HepG2 (cell line): Measurements from ENCODE around the gene CSE1L. TPM values are rescaled to one million over a fixed set of nuclear protein-coding genes. Genes with fewer than 3 reads are reported as not detected.
A peak's percentile ranks its signal among the peaks of the same experiment; 100 is the strongest.

Source experiments
- DNMT3B ChIP-seq: conservative IDR thresholded peaks from 2 replicates; pipeline ENCODE4 v1.6.1; 2016; ENCODE audit warnings: missing biosample characterization, control low read depth
- GLI4 ChIP-seq: sonication (generic); formaldehyde crosslinking; IDR thresholded peaks from 2 replicates; pipeline ENCODE4 v1.5.1; 2020; ENCODE audit warnings: missing genetic modification reagents, mild to moderate bottlenecking, moderate library complexity, borderline replicate concordance
- ONECUT2 ChIP-seq: sonication (generic); formaldehyde crosslinking; IDR thresholded peaks from 2 replicates; pipeline ENCODE4 v1.4.0; 2020; ENCODE audit warnings: missing genetic modification reagents
- ZNF598 ChIP-seq: sonication (generic); formaldehyde crosslinking; IDR thresholded peaks from 2 replicates; pipeline ENCODE4 v1.5.1; 2020; ENCODE audit warnings: mild to moderate bottlenecking, missing genetic modification reagents, borderline replicate concordance
- ZNF709 ChIP-seq: sonication (generic); formaldehyde crosslinking; IDR thresholded peaks from 2 replicates; pipeline ENCODE4 v1.5.0; 2020; ENCODE audit warnings: mild to moderate bottlenecking, missing genetic modification reagents
- polyA plus RNA-seq, 8 experiments: library from polyadenylated mRNA; depleted of rRNA in 3 of 8; stranded (reverse) in 7 of 8; unstranded in 1 of 8; fragments of >200 nt; fragmentation: Illumina TruSeq in 4 of 8; extraction: Trizol in 4 of 8; gene quantifications; 2 replicates each; pipeline versions ENCODE4 v1.2.1 to v1.2.3, GENCODE V29; 2011 to 2016; ENCODE audit warnings: low read depth in 4 of 8, missing spikeins in 1 of 8, mixed read lengths in 1 of 8; ENCODE audit not compliant: insufficient read depth in 1 of 8
- total RNA-seq, 5 experiments: library from RNA; depleted of rRNA; stranded (reverse); fragments of >200 nt; fragmentation: Illumina TruSeq; extraction: Trizol; gene quantifications; 2 replicates each; pipeline ENCODE4 v1.2.3, GENCODE V29; 2016; ENCODE audit warnings: low read depth in 1 of 5
- TF ChIP-seq, protein P1 (sequence below): sonication (generic); formaldehyde crosslinking; IDR thresholded peaks from 2 replicates; pipeline ENCODE4 v1.4.0; 2020; ENCODE audit warnings: mild to moderate bottlenecking, missing genetic modification reagents, borderline replicate concordance
- TF ChIP-seq, protein P2 (sequence below): sonication (generic); formaldehyde crosslinking; IDR thresholded peaks from 2 replicates; pipeline ENCODE4 v1.5.0; 2020; ENCODE audit warnings: mild to moderate bottlenecking, missing genetic modification reagents, borderline replicate concordance
- TF ChIP-seq, protein P3 (sequence below): sonication (generic); formaldehyde crosslinking; IDR thresholded peaks from 2 replicates; pipeline ENCODE4 v1.4.0; 2020; ENCODE audit warnings: mild to moderate bottlenecking, missing genetic modification reagents

CSE1L gene
- total and polyA plus RNA-seq, 2 of the 13 experiments (the other 11 are each of a cell fraction or from before 2014, with no cell fraction given): 56.9 to 258 TPM

DNA sequence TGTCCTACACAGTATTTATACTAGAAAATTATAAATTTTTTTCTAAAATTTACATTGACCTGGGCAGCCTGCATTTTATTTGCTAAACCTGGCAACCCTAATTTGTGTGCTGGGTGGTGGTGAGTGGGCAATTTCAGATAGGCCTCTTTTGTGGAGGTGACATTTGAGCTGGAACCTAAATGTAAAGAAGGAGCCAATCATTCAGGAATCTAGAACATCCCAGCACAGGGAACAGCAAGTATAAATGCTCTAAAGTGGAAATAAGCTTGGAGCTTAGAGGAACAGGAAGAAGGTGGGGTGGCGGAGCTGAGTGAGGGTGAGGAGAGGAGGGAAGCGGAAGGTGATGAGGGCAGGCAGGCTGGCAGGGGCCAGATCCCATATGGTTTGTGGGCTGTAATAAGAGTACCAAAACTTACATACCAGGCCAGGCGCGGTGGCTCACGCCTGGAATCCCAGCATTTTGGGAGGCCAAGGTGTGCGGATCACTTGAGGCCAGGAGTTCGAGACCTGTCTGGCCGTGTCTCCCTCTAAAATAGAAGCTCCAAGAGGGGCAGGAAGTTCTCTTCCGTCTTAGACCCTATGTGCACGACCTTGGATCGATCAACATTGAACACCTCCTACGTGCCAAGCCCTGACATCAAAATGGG, 549 bp upstream of the CSE1L start (continued):
- TF ChIP-seq, protein P1, sequence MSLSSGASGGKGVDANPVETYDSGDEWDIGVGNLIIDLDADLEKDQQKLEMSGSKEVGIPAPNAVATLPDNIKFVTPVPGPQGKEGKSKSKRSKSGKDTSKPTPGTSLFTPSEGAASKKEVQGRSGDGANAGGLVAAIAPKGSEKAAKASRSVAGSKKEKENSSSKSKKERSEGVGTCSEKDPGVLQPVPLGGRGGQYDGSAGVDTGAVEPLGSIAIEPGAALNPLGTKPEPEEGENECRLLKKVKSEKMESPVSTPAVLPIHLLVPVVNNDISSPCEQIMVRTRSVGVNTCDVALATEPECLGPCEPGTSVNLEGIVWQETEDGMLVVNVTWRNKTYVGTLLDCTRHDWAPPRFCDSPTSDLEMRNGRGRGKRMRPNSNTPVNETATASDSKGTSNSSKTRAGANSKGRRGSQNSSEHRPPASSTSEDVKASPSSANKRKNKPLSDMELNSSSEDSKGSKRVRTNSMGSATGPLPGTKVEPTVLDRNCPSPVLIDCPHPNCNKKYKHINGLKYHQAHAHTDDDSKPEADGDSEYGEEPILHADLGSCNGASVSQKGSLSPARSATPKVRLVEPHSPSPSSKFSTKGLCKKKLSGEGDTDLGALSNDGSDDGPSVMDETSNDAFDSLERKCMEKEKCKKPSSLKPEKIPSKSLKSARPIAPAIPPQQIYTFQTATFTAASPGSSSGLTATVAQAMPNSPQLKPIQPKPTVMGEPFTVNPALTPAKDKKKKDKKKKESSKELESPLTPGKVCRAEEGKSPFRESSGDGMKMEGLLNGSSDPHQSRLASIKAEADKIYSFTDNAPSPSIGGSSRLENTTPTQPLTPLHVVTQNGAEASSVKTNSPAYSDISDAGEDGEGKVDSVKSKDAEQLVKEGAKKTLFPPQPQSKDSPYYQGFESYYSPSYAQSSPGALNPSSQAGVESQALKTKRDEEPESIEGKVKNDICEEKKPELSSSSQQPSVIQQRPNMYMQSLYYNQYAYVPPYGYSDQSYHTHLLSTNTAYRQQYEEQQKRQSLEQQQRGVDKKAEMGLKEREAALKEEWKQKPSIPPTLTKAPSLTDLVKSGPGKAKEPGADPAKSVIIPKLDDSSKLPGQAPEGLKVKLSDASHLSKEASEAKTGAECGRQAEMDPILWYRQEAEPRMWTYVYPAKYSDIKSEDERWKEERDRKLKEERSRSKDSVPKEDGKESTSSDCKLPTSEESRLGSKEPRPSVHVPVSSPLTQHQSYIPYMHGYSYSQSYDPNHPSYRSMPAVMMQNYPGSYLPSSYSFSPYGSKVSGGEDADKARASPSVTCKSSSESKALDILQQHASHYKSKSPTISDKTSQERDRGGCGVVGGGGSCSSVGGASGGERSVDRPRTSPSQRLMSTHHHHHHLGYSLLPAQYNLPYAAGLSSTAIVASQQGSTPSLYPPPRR (CRISPR knock-in tag): no peak
- TF ChIP-seq ONECUT2 (CRISPR knock-in tag) (peak; percentile 61; the same call in 1 of the 2 replicates), GLI4 (CRISPR knock-in tag) (no peak), ZNF709 (CRISPR knock-in tag) (no peak), ZNF598 (no peak), DNMT3B (0 out of 2 replicates have a peak, but pooled peaks have one; percentile 62)
- TF ChIP-seq, protein P2, sequence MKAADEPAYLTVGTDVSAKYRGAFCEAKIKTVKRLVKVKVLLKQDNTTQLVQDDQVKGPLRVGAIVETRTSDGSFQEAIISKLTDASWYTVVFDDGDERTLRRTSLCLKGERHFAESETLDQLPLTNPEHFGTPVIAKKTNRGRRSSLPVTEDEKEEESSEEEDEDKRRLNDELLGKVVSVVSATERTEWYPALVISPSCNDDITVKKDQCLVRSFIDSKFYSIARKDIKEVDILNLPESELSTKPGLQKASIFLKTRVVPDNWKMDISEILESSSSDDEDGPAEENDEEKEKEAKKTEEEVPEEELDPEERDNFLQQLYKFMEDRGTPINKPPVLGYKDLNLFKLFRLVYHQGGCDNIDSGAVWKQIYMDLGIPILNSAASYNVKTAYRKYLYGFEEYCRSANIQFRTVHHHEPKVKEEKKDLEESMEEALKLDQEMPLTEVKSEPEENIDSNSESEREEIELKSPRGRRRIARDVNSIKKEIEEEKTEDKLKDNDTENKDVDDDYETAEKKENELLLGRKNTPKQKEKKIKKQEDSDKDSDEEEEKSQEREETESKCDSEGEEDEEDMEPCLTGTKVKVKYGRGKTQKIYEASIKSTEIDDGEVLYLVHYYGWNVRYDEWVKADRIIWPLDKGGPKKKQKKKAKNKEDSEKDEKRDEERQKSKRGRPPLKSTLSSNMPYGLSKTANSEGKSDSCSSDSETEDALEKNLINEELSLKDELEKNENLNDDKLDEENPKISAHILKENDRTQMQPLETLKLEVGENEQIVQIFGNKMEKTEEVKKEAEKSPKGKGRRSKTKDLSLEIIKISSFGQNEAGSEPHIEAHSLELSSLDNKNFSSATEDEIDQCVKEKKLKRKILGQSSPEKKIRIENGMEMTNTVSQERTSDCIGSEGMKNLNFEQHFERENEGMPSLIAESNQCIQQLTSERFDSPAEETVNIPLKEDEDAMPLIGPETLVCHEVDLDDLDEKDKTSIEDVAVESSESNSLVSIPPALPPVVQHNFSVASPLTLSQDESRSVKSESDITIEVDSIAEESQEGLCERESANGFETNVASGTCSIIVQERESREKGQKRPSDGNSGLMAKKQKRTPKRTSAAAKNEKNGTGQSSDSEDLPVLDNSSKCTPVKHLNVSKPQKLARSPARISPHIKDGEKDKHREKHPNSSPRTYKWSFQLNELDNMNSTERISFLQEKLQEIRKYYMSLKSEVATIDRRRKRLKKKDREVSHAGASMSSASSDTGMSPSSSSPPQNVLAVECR (CRISPR knock-in tag): no peak
- TF ChIP-seq, protein P3, sequence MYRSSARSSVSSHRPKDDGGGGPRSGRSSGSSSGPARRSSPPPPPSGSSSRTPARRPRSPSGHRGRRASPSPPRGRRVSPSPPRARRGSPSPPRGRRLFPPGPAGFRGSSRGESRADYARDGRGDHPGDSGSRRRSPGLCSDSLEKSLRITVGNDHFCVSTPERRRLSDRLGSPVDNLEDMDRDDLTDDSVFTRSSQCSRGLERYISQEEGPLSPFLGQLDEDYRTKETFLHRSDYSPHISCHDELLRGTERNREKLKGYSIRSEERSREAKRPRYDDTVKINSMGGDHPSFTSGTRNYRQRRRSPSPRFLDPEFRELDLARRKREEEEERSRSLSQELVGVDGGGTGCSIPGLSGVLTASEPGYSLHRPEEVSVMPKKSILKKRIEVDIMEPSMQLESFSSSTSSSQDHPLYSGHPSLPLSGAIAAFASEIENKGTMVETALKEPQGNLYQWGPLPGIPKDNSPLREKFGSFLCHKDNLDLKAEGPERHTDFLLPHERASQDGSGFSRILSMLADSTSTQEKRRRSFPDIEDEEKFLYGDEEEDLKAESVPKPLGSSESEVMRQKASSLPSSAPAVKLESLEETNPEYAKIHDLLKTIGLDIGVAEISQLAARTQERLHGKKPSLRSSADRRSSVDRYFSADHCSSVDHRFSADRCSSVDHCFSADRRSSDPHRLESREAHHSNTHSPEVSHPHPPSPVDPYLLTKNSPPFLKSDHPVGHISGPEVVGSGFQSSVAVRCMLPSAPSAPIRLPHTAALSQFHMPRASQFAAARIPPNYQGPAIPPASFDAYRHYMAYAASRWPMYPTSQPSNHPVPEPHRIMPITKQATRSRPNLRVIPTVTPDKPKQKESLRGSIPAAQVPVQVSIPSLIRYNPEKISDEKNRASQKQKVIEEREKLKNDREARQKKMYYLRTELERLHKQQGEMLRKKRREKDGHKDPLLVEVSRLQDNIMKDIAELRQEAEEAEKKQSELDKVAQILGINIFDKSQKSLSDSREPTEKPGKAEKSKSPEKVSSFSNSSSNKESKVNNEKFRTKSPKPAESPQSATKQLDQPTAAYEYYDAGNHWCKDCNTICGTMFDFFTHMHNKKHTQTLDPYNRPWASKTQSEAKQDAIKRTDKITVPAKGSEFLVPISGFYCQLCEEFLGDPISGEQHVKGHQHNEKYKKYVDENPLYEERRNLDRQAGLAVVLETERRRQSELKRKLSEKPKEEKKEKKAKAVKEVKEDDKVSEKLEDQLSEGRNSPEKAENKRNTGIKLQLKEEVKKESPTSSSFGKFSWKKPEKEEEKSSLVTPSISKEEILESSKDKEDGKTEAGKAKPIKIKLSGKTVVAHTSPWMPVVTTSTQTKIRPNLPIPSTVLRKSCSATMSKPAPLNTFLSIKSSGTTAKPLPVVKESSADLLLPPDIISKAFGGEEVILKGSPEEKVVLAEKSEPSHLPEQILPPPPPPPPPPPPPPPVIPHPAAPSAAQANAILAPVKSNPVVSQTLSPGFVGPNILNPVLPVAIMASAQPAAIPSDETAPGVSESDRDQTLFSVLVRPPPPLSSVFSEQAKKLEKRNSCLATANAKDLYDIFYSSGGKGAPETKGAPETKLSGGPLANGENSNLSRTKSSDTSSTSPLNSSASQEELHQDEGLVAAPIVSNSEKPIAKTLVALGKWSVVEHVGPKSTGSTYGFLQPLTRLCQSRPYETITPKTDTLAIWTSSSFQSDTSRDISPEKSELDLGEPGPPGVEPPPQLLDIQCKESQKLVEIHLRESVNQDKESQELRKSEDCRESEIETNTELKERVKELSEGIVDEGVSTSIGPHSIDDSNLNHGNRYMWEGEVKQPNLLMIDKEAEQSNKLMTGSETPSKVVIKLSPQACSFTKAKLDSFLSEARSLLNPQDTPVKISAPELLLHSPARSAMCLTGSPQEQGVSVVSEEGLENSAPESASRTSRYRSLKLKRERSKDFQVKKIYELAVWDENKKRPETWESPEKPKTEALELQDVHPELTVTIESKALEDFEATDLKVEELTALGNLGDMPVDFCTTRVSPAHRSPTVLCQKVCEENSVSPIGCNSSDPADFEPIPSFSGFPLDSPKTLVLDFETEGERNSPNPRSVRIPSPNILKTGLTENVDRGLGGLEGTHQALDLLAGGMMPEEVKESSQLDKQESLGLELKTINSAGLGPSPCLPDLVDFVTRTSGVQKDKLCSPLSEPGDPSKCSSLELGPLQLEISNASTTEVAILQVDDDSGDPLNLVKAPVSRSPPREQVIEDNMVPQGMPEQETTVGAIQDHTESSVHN (CRISPR knock-in tag): no peak
